Measurements from ENCODE around the gene HSPA4.

- TF ChIP-seq CTCF (conservative IDR thresholded peaks at IDR 0.05; ENCODE audit: low read depth, low read length) (no peak), EZH2 (IDR thresholded peaks at IDR 0.05; ENCODE audit: borderline replicate concordance, low read depth, low read length, poor library complexity, severe bottlenecking) (no peak)
Observed at GRCh38 chr5:133114166-133114932, 62.5 kb downstream of the HSPA4 start.

Data from A673 (cell line).